ENCODE measurements around the gene DYNLT2.
"Not testable (repeated sequence)": the region's sequence is repeated elsewhere in the genome, so short reads cannot be mapped to it uniquely, and the experiment has no call there.

The DYNLT2 gene

GRCh38 chr6:169783971-169784820 lies 32.8 kb upstream of the DYNLT2 start:
- DNase-seq (ENCODE audit: low read depth) = no peak

GRCh38 chr6:169783401-169783800 lies 32.0 kb upstream of the DYNLT2 start:
- DNase-seq (ENCODE audit: low read depth) = no peak

GRCh38 chr6:169782966-169783365 lies 31.6 kb upstream of the DYNLT2 start:
- no peak for DNase-seq (ENCODE audit: low read depth)

- DNase-seq (ENCODE audit: low read depth) = no peak
Observed at GRCh38 chr6:169780571-169781091, 29.3 kb upstream of the DYNLT2 start.

GRCh38 chr6:169779896-169780295 lies 28.5 kb upstream of the DYNLT2 start:
- DNase-seq (ENCODE audit: low read depth) = no peak

- no peak for DNase-seq (ENCODE audit: low read depth)
Observed at GRCh38 chr6:169779092-169779815, 27.9 kb upstream of the DYNLT2 start.

- no peak for DNase-seq (ENCODE audit: low read depth)
Observed at GRCh38 chr6:169778646-169779045, 27.3 kb upstream of the DYNLT2 start.

- no peak for DNase-seq (ENCODE audit: low read depth)
Observed at GRCh38 chr6:169777896-169778295, 26.5 kb upstream of the DYNLT2 start.

GRCh38 chr6:169776379-169776778 lies 25.0 kb upstream of the DYNLT2 start:
- DNase-seq (ENCODE audit: low read depth) = no peak

- DNase-seq (ENCODE audit: low read depth) = no peak
Observed at GRCh38 chr6:169775321-169775720, 23.9 kb upstream of the DYNLT2 start.

GRCh38 chr6:169774347-169774746 lies 23.0 kb upstream of the DYNLT2 start:
- DNase-seq (ENCODE audit: low read depth) = no peak

- DNase-seq (ENCODE audit: low read depth) = no peak
Observed at GRCh38 chr6:169766921-169767736, 15.8 kb upstream of the DYNLT2 start.

- no peak for DNase-seq (ENCODE audit: low read depth)
Observed at GRCh38 chr6:169766232-169766631, 14.9 kb upstream of the DYNLT2 start.

GRCh38 chr6:169765789-169766188 lies 14.4 kb upstream of the DYNLT2 start:
- not testable (repeated sequence) for DNase-seq (ENCODE audit: low read depth)

- no peak for DNase-seq (ENCODE audit: low read depth)
Observed at GRCh38 chr6:169763881-169764280, 12.5 kb upstream of the DYNLT2 start.

GRCh38 chr6:169763308-169763707 lies 11.9 kb upstream of the DYNLT2 start:
- DNase-seq (ENCODE audit: low read depth) = no peak

GRCh38 chr6:169755162-169755561 lies 3.8 kb upstream of the DYNLT2 start:
- no peak for DNase-seq (ENCODE audit: low read depth)

- no peak for DNase-seq (ENCODE audit: low read depth)
Observed at GRCh38 chr6:169752074-169752623, 777 bp upstream of the DYNLT2 start.

- DNase-seq (ENCODE audit: low read depth) = no peak
Observed at GRCh38 chr6:169746556-169746955, 4.8 kb downstream of the DYNLT2 start.

GRCh38 chr6:169745405-169745804 lies 6.0 kb downstream of the DYNLT2 start:
- no peak for DNase-seq (ENCODE audit: low read depth)

GRCh38 chr6:169741344-169741743 lies 10.0 kb downstream of the DYNLT2 start:
- no peak for DNase-seq (ENCODE audit: low read depth)

- no peak for DNase-seq (ENCODE audit: low read depth)
Observed at GRCh38 chr6:169738976-169739529, 12.3 kb downstream of the DYNLT2 start.
